HepG2 (cell line): ENCODE measurements around the gene VPS9D1. TPM values are rescaled to one million over a fixed set of nuclear protein-coding genes. Genes with fewer than 3 reads are reported as not detected.

ENCODE experiments used
- CREB1 ChIP-seq, 2 experiments: fragments of 450-650 bp in 1 of 2; IDR thresholded peaks; 2 replicates each; pipeline ENCODE4 v1.6.1; 2016 to 2017; ENCODE audit warnings: control low read depth in 1 of 2, mild to moderate bottlenecking in 1 of 2, missing compliant biosample characterization in 1 of 2, missing genetic modification characterization in 1 of 2
- ELF4 ChIP-seq: sonication (generic); formaldehyde crosslinking; IDR thresholded peaks from 2 replicates; pipeline ENCODE4 v1.5.0; 2020; ENCODE audit warnings: missing genetic modification reagents, mild to moderate bottlenecking, moderate library complexity, borderline replicate concordance
- GTF2F1 ChIP-seq: fragments of 150-350 bp; IDR thresholded peaks from 2 replicates; pipeline ENCODE4 v1.6.1; 2014; ENCODE audit warnings: low read length
- JUND ChIP-seq: sonication (generic); formaldehyde crosslinking; IDR thresholded peaks from 2 replicates; pipeline ENCODE4 v1.8.0; 2022; ENCODE audit warnings: mild to moderate bottlenecking, missing genetic modification reagents
- KLF12 ChIP-seq: sonication (generic); formaldehyde crosslinking; IDR thresholded peaks from 2 replicates; pipeline ENCODE4 v1.4.0; 2020; ENCODE audit warnings: missing genetic modification reagents, borderline replicate concordance
- MEIS2 ChIP-seq: sonication (generic); formaldehyde crosslinking; IDR thresholded peaks from 2 replicates; pipeline ENCODE4 v1.9.0; 2021; ENCODE audit warnings: mild to moderate bottlenecking, missing genetic modification reagents
- MLLT10 ChIP-seq: sonication (generic); formaldehyde crosslinking; IDR thresholded peaks from 2 replicates; pipeline ENCODE4 v1.4.0; 2020; ENCODE audit warnings: missing genetic modification reagents
- PAX8 ChIP-seq: sonication (generic); formaldehyde crosslinking; IDR thresholded peaks from 2 replicates; pipeline ENCODE4 v1.8.0; 2022; ENCODE audit warnings: mild to moderate bottlenecking, missing genetic modification reagents, borderline replicate concordance
- RARA ChIP-seq: IDR thresholded peaks from 2 replicates; pipeline ENCODE4 v1.6.1; 2016; ENCODE audit warnings: missing genetic modification reagents, missing compliant biosample characterization
- RCOR2 ChIP-seq: IDR thresholded peaks from 2 replicates; pipeline ENCODE4 v1.6.1; 2016; ENCODE audit warnings: missing biosample characterization, missing genetic modification reagents
- SALL2 ChIP-seq: sonication (generic); formaldehyde crosslinking; IDR thresholded peaks from 2 replicates; pipeline ENCODE4 v1.8.1; 2023; ENCODE audit warnings: mild to moderate bottlenecking, missing genetic modification reagents, inconsistent platforms
- SIN3B ChIP-seq: fragments of 150-350 bp; IDR thresholded peaks from 2 replicates; pipeline ENCODE4 v1.6.1; 2014; ENCODE audit warnings: low read length
- STAT5B ChIP-seq: sonication (generic); formaldehyde crosslinking; IDR thresholded peaks from 2 replicates; pipeline ENCODE4 v1.4.0; 2020; ENCODE audit warnings: missing genetic modification reagents
- U2AF1 ChIP-seq: fragments of 200-400 bp; formaldehyde crosslinking; optimal IDR thresholded peaks from 2 replicates; pipeline ENCODE3; 2017; ENCODE audit warnings: mild to moderate bottlenecking, low read depth, low read length
- ZNF331 ChIP-seq: sonication (generic); formaldehyde crosslinking; IDR thresholded peaks from 2 replicates; pipeline ENCODE4 v1.4.0; 2020; ENCODE audit warnings: missing genetic modification reagents
- ZNF570 ChIP-seq: sonication (generic); formaldehyde crosslinking; IDR thresholded peaks from 2 replicates; pipeline ENCODE4 v1.4.0; 2020; ENCODE audit warnings: mild to moderate bottlenecking, missing genetic modification reagents, borderline replicate concordance
- ZNF7 ChIP-seq: IDR thresholded peaks from 2 replicates; pipeline ENCODE4 v1.6.1; 2016; ENCODE audit warnings: missing biosample characterization, missing genetic modification reagents
- polyA plus RNA-seq, 8 experiments: library from polyadenylated mRNA; depleted of rRNA in 3 of 8; stranded (reverse) in 7 of 8; unstranded in 1 of 8; fragments of >200 nt; fragmentation: Illumina TruSeq in 4 of 8; extraction: Trizol in 4 of 8; gene quantifications; 2 replicates each; pipeline versions ENCODE4 v1.2.1 to v1.2.3, GENCODE V29; 2011 to 2016; ENCODE audit warnings: low read depth in 4 of 8, missing spikeins in 1 of 8, mixed read lengths in 1 of 8; ENCODE audit not compliant: insufficient read depth in 1 of 8
- total RNA-seq, 5 experiments: library from RNA; depleted of rRNA; stranded (reverse); fragments of >200 nt; fragmentation: Illumina TruSeq; extraction: Trizol; gene quantifications; 2 replicates each; pipeline ENCODE4 v1.2.3, GENCODE V29; 2016; ENCODE audit warnings: low read depth in 1 of 5
- TF ChIP-seq, protein P1 (sequence below), 2 experiments: IDR thresholded peaks; 2 replicates each; pipeline ENCODE4 v1.6.1; 2011 to 2012; ENCODE audit warnings: low read length in 2 of 2, borderline replicate concordance in 1 of 2, low read depth in 1 of 2, mild to moderate bottlenecking in 1 of 2, moderate library complexity in 1 of 2
- TF ChIP-seq, protein P2 (sequence below): sonication (generic); formaldehyde crosslinking; IDR thresholded peaks from 2 replicates; pipeline ENCODE4 v1.4.0; 2020; ENCODE audit warnings: missing genetic modification reagents
- TF ChIP-seq, protein P3 (sequence below): sonication (generic); formaldehyde crosslinking; IDR thresholded peaks from 2 replicates; pipeline ENCODE4 v1.4.0; 2020; ENCODE audit warnings: missing genetic modification reagents
- TF ChIP-seq, protein P4 (sequence below): sonication (generic); formaldehyde crosslinking; IDR thresholded peaks from 2 replicates; pipeline ENCODE4 v1.4.0; 2020; ENCODE audit warnings: mild to moderate bottlenecking, missing genetic modification reagents

Gene VPS9D1
- total and polyA plus RNA-seq, 2 of the 13 experiments (the other 11 are each of a cell fraction or from before 2014, with no cell fraction given): 10.1 to 13.2 TPM

DNA sequence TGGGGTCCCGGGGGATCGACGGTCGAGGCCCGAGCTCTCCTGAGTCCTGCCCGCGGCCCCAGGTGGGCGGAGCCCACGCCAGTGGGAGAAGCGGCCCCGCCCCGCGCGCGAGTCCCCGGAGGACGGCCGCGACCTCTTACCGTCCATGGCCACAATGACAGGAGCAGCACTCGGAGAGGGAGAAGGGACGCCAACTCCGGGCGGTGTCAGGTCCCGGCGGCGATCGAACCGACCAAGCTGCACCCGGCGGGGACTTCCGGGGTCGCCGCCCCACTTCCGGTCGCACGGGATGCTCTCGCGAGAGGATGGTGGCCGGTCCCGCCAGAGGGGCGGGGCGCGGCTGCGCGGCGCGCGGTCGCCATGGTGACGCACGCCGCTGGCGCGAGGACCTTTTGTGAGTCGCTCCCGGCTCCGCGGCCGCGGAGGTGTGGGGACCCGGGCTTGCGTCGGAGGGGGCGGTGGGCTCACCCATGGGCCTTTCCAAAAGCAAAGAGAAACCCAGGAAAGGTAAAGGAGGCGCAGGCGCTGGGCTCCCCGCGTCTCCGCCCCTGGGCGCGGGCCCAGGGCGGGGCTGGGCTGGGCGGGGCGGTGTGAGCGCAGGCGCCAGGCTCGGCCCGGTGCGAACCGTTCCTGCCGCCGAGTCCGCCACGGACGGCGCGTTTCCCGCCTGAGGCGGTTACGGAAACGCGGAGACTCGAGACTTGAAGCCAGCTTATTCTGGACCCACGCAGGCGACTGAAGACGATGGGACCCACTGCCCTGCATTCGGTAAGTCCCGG, 63.1 kb downstream of the VPS9D1 start, which contains the start of the genes CHMP1A and SPATA33 (continued):
- TF ChIP-seq, protein P1, sequence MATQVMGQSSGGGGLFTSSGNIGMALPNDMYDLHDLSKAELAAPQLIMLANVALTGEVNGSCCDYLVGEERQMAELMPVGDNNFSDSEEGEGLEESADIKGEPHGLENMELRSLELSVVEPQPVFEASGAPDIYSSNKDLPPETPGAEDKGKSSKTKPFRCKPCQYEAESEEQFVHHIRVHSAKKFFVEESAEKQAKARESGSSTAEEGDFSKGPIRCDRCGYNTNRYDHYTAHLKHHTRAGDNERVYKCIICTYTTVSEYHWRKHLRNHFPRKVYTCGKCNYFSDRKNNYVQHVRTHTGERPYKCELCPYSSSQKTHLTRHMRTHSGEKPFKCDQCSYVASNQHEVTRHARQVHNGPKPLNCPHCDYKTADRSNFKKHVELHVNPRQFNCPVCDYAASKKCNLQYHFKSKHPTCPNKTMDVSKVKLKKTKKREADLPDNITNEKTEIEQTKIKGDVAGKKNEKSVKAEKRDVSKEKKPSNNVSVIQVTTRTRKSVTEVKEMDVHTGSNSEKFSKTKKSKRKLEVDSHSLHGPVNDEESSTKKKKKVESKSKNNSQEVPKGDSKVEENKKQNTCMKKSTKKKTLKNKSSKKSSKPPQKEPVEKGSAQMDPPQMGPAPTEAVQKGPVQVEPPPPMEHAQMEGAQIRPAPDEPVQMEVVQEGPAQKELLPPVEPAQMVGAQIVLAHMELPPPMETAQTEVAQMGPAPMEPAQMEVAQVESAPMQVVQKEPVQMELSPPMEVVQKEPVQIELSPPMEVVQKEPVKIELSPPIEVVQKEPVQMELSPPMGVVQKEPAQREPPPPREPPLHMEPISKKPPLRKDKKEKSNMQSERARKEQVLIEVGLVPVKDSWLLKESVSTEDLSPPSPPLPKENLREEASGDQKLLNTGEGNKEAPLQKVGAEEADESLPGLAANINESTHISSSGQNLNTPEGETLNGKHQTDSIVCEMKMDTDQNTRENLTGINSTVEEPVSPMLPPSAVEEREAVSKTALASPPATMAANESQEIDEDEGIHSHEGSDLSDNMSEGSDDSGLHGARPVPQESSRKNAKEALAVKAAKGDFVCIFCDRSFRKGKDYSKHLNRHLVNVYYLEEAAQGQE (IDR thresholded peaks at IDR 0.05; ENCODE audit: borderline replicate concordance in 1 of 2, low read depth in 1 of 2, low read length in 2 of 2): no peak; a peak in 1 of 4 replicates
- TF ChIP-seq SIN3B: 0 out of 2 replicates have a peak, but pooled peaks have one; percentile 57
- TF ChIP-seq GTF2F1: no peak
- TF ChIP-seq RARA (CRISPR knock-in tag): 0 out of 2 replicates have a peak, but pooled peaks have one; percentile 14
- TF ChIP-seq ZNF331 (CRISPR knock-in tag): peak; percentile 72; the same call in 1 of the 2 replicates
- TF ChIP-seq, protein P2, sequence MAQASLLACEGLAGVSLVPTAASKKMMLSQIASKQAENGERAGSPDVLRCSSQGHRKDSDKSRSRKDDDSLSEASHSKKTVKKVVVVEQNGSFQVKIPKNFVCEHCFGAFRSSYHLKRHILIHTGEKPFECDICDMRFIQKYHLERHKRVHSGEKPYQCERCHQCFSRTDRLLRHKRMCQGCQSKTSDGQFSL (CRISPR knock-in tag): no peak
- TF ChIP-seq SALL2 (CRISPR knock-in tag): peak; percentile 75
- peak; percentile 87 for TF ChIP-seq KLF12
- 0 out of 2 replicates have a peak, but pooled peaks have one; percentile 13 for TF ChIP-seq PAX8
- peak; percentile 85; the same call in 1 of the 2 replicates for TF ChIP-seq ELF4 (CRISPR knock-in tag)
- no peak for TF ChIP-seq RCOR2
- TF ChIP-seq CREB1 (IDR thresholded peaks at IDR 0.05): no peak; the same call in 1 of the 2 replicates
- TF ChIP-seq CREB1 (CRISPR knock-in tag; IDR thresholded peaks at IDR 0.05): no peak
- TF ChIP-seq, protein P3, sequence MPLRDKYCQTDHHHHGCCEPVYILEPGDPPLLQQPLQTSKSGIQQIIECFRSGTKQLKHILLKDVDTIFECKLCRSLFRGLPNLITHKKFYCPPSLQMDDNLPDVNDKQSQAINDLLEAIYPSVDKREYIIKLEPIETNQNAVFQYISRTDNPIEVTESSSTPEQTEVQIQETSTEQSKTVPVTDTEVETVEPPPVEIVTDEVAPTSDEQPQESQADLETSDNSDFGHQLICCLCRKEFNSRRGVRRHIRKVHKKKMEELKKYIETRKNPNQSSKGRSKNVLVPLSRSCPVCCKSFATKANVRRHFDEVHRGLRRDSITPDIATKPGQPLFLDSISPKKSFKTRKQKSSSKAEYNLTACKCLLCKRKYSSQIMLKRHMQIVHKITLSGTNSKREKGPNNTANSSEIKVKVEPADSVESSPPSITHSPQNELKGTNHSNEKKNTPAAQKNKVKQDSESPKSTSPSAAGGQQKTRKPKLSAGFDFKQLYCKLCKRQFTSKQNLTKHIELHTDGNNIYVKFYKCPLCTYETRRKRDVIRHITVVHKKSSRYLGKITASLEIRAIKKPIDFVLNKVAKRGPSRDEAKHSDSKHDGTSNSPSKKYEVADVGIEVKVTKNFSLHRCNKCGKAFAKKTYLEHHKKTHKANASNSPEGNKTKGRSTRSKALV (CRISPR knock-in tag): peak; percentile 5; the same call in 1 of the 2 replicates
- peak; percentile 20; the same call in 1 of the 2 replicates for TF ChIP-seq MEIS2 (CRISPR knock-in tag)
- TF ChIP-seq, protein P4, sequence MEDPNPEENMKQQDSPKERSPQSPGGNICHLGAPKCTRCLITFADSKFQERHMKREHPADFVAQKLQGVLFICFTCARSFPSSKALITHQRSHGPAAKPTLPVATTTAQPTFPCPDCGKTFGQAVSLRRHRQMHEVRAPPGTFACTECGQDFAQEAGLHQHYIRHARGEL (CRISPR knock-in tag): 0 out of 2 replicates have a peak, but pooled peaks have one; percentile 77
- TF ChIP-seq STAT5B (CRISPR knock-in tag): no peak
- no peak for TF ChIP-seq ZNF570
- TF ChIP-seq JUND: 0 out of 2 replicates have a peak, but pooled peaks have one; percentile 12
- TF ChIP-seq U2AF1: no peak
- TF ChIP-seq MLLT10 (CRISPR knock-in tag): no peak
- TF ChIP-seq ZNF7: no peak
